Adrenal gland (tissue), 12 donors: ENCODE results near the gene FKBP3. TPM values are rescaled to one million over a fixed set of nuclear protein-coding genes. Genes with fewer than 3 reads are reported as not detected.

Source experiments
- DNase-seq, 7 donors: peaks; one replicate each; pipeline ENCODE4 v3.0.0-alpha.2; 2019 to 2020
- H3K27ac ChIP-seq, 5 donors: fragments of 200-600 bp; sonication (generic) in 4 of 5; 1 replicate in 3 of 5; 2 replicates in 2 of 5; pipeline versions ENCODE4 v1.5.1 to v1.8.0; 2016 to 2020; ENCODE audit warnings: mild to moderate bottlenecking in 1 of 5
- H3K27me3 ChIP-seq: fragments of 200-600 bp; 2 replicates; pipeline ENCODE4 v1.8.0; 2021
- H3K36me3 ChIP-seq, 2 donors: fragments of 200-600 bp; replicated peaks in 1 of 2; 1 replicate in 1 of 2; 2 replicates in 1 of 2; pipeline versions ENCODE4 v1.5.1 to v1.8.0; 2018 to 2022
- H3K4me1 ChIP-seq, 2 donors: fragments of 200-600 bp; replicated peaks in 1 of 2; 1 replicate in 1 of 2; 2 replicates in 1 of 2; pipeline versions ENCODE4 v1.5.1 to v1.8.0; 2018 to 2021
- H3K4me3 ChIP-seq, 4 donors: fragments of 200-600 bp; sonication (generic) in 3 of 4; one replicate each; pipeline ENCODE4 v1.5.1; 2016 to 2018
- H3K9me3 ChIP-seq, 3 donors: fragments of 200-600 bp; sonication (generic) in 1 of 3; replicated peaks in 1 of 3; 1 replicate in 2 of 3; 2 replicates in 1 of 3; pipeline versions ENCODE4 v1.5.1 to v1.8.0; 2016 to 2021
- CTCF ChIP-seq, 6 experiments: fragments of 450-650 bp in 4 of 6; fragments of 200-600 bp in 2 of 6; sonication (generic) in 1 of 6; IDR thresholded peaks; 1 replicate in 5 of 6; 2 replicates in 1 of 6; pipeline versions ENCODE4 v1.5.1 to v1.8.0; 2016 to 2021; ENCODE audit warnings: antibody characterized with exemption in 6 of 6, mild to moderate bottlenecking in 2 of 6, moderate library complexity in 1 of 6
- POLR2A ChIP-seq, 2 donors: fragments of 450-650 bp; IDR thresholded peaks; one replicate each; pipeline ENCODE4 v1.6.1; 2017; ENCODE audit warnings: antibody characterized with exemption in 2 of 2, mild to moderate bottlenecking in 2 of 2, moderate library complexity in 1 of 2
- WGBS, 4 donors: extraction: QIAGEN DNeasy Blood & Tissue Kit in 2 of 4; methylation state at CpG; one replicate each; pipeline versions ENCODE4 v1.1.5 to v1.1.7; 2013 to 2017; 5-methylcytosine and 5-hydroxymethylcytosine counted together
- intact Hi-C, 2 donors: fragments of 100-400 bp; cut with DNase I; formaldehyde crosslinking; loops; one replicate each; pipeline versions ENCODE4 v1.14.1 to v1.15.0; 2022 to 2023
- polyA plus RNA-seq, 3 donors: library from polyadenylated mRNA; stranded (reverse); fragments of 200-250 nt in 2 of 3; fragments of 350-450 nt in 1 of 3; fragmentation: Illumina TruSeq in 1 of 3; extraction: RNeasy Lipid Tissue Mini Kit (QIAGEN cat#74804) in 1 of 3; gene quantifications; one replicate each; pipeline ENCODE4 v1.2.3, GENCODE V29; 2013 to 2014
- total RNA-seq, 9 donors: library from RNA; depleted of rRNA in 4 of 9; stranded (reverse); fragments of >200 nt in 4 of 9; fragments of 120-200 nt in 1 of 9; fragmentation: NEBNext Ultra II Directional in 1 of 9; extraction: Animal tissue kit (Norgen Biotek cat#: 25700) in 1 of 9; gene quantifications; one replicate each; pipeline versions ENCODE4 v1.1.0 to v1.2.4, GENCODE V29; 2013 to 2023
- donor health status: healthy with polysubstance abuse.
- donor health status: Bipolar disorder and iron deficiency.
- donor health status: DM: yes; HTN: yes; CAD: no.
- donor health status: DM: no; HTN: no; CAD: no.
- donor health status: DM: no; HTN: no; CAD: no.
- donor health status: DM: yes; HTN: yes; CAD: no.

FKBP3 gene
- total and polyA plus RNA-seq, 12 donors = 15.7 to 146 (median 48.7) TPM

DNA sequence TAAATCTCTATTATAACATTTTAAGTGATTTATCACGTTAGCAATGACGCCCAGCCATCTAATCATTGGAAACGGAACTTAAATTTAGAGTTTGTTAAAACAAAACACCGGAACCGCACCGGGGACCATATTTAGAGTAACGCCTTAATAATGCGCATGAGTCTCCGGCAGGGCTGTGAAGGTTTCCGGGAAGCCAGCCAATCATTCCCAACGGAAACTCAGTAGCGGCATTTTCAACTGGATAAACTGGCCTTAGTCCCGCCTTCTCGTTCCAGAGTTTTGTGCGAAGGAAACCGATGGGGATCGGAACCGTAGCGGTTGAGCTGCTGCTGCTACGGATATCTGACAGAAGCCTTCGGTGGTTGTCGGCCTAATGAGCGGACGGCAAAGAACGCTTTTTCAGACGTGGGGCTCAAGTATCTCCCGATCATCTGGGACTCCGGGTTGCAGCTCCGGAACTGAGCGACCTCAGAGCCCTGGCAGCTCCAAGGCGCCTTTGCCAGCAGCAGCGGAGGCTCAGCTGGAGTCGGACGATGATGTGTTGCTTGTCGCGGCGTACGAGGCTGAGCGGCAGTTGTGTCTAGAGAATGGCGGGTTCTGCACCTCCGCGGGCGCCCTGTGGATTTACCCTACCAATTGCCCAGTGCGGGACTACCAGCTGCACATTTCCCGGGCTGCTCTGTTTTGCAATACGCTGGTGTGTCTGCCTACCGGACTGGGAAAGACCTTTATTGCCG, 1.5 kb upstream of the FKBP3 start, which contains the start of gene FANCM:
FANCM (plus strand) TSS at position 272 of the 737 bp plus-strand sequence; CDS start at position 374, 102 bp downstream.
- no peaks in the 10 kb centered on the region for H3K9me3 ChIP-seq
- H3K4me1 ChIP-seq = peaks cover 9 to 28% of the 10 kb centered on the region in 2 donors
- H3K4me3 ChIP-seq = peak within 1 kb of the TSS in 3 of 4 donors; percentile 73 to 81 (median 75)
- peak within 1 kb of the TSS; percentile 70 to 91 (median 79) for H3K27ac ChIP-seq
- DNase-seq = peak; percentile 93 to 98 (median 97)
- H3K27me3 ChIP-seq = no peaks in the 10 kb centered on the region
- TF ChIP-seq CTCF (IDR thresholded peaks at IDR 0.05) (no peak), POLR2A (IDR thresholded peaks at IDR 0.05) (peak in 1 of 2 donors; percentile 55)
- 0% methylated on average over 27 to 48 of the region's 48 CpGs for WGBS, 4 donors
- no peaks in the 10 kb centered on the region for H3K36me3 ChIP-seq
- intact Hi-C loops = loop anchor here in 1 of 2 donors (10.0 kb wide), 3 partner anchors 119 to 221 kb away; partner anchors contain the start of genes KLHL28, MIS18BP1 and TOGARAM1

GRCh38 chr14:45135156-45135555, 875 bp upstream of the FKBP3 start:
- Histone ChIP-seq H3K4me3 (peak overlapping the region in 3 of 4 donors; percentile 73 to 81 (median 75)), H3K36me3 (no peaks in the 10 kb centered on the region), H3K27me3 (no peaks in the 10 kb centered on the region), H3K4me1 (peaks cover 9 to 33% of the 10 kb centered on the region in 2 donors), H3K9me3 (no peaks in the 10 kb centered on the region), H3K27ac (peak overlapping the region; percentile 70 to 91 (median 79))
- no peak for TF ChIP-seq POLR2A (IDR thresholded peaks at IDR 0.05)
- intact Hi-C loops = loop anchor here in 1 of 2 donors (10.0 kb wide), 3 partner anchors 120 to 220 kb away; partner anchors contain the start of genes KLHL28, MIS18BP1 and TOGARAM1
- no peak for DNase-seq
- WGBS, 4 donors = 0 to 1% (median 0%) methylated on average over 7 of the region's 7 CpGs

DNA sequence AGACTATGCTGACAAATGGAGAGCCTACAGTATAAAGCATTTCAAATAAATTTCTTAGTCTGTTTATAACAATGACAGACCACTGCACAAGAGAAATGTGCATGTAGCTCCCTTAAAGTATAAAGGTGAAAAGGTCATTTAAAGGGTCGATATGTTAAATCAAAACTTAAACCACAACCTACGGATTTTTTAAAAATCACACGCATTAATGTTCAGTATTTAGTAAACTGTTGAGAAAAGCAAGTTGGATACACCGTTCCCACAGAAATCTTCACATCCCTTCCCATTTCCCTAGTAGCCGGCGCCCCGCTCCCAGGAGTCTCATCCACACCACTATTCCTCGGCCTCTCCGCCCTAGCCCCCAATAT, 614 bp downstream of the FKBP3 start:
- TF ChIP-seq CTCF (IDR thresholded peaks at IDR 0.05) (no peak), POLR2A (IDR thresholded peaks at IDR 0.05) (no peak)
- no peaks in the 10 kb centered on the region for H3K9me3 ChIP-seq
- peak overlapping the region in 4 of 5 donors; percentile 72 to 91 (median 85) for H3K27ac ChIP-seq
- intact Hi-C loops = loop anchor here in 1 of 2 donors (10.0 kb wide), 3 partner anchors 121 to 219 kb away; partner anchors contain the start of genes KLHL28, MIS18BP1 and TOGARAM1
- DNase-seq = no peak
- peak overlapping the region; percentile 51 to 85 (median 77) for H3K4me3 ChIP-seq
- 0 to 2% (median 1%) methylated on average over 9 of the region's 9 CpGs for WGBS, 4 donors
- peaks cover 9 to 37% of the 10 kb centered on the region in 2 donors for H3K4me1 ChIP-seq
- no peaks in the 10 kb centered on the region for H3K36me3 ChIP-seq
- H3K27me3 ChIP-seq = no peaks in the 10 kb centered on the region

DNA sequence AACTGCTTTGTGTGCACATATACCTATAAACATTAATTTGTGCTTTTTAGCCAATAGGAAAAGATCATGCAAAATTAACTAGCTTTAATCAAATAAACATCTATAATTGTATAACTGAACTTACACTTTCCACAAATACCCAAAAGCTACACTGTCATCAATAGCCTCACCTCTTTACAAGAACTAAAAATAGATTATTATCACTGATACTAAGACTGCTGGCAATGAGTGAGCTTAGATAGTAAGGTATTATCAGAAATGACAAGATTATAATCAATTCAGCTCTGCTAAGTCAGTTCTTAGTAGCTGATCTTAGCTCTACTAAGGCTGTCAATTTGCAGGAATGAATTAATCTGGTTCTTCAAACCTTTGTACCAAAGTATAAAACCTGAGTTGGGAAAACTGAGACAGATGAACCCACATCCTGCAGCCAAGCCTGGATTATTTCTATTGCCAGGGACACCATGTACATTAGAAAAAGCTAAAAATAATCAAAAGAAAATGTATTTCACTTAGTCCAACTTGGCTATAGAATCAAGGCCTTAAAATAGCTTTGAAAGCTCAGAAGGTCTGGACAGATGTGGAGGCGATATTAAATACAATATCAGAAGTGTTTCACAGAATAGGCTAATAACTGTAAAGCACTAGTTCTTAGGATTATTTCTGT, 5.2 kb downstream of the FKBP3 start:
- peaks cover 0 to 22% of the 10 kb centered on the region in 2 donors for H3K36me3 ChIP-seq
- H3K4me3 ChIP-seq = no peak overlapping the region
- no peaks in the 10 kb centered on the region for H3K27me3 ChIP-seq
- WGBS, 4 donors = 51 to 100% (median 96%) methylated on average over 1 of the region's 1 CpG
- H3K4me1 ChIP-seq = peaks cover 0 to 20% of the 10 kb centered on the region in 2 donors
- H3K27ac ChIP-seq = no peak overlapping the region
- TF ChIP-seq CTCF (IDR thresholded peaks at IDR 0.05) = no peak
- no peak for TF ChIP-seq POLR2A (IDR thresholded peaks at IDR 0.05)
- no peak for DNase-seq
- intact Hi-C loops = no loop called here
- H3K9me3 ChIP-seq = peaks cover 0 to 7% (median 0%) of the 10 kb centered on the region in 3 donors
